ENCODE measurements around the gene KIAA0586. TPM values are rescaled to one million over a fixed set of nuclear protein-coding genes. Genes with fewer than 3 reads are reported as not detected.
A peak's percentile ranks its signal among the peaks of the same experiment; 100 is the strongest.

The KIAA0586 gene
- total RNA-seq, 1 donor from 2014 or later, result 20.1 TPM

GRCh38 chr14:58557242-58557641 lies 129.7 kb downstream of the KIAA0586 start:
- H3K27ac Mint-ChIP-seq (ENCODE audit: unreplicated experiment), result no peak overlapping the region

GRCh38 chr14:58560208-58560607 lies 132.7 kb downstream of the KIAA0586 start:
- Mint-ChIP-seq H3K4me3 (ENCODE audit: unreplicated experiment) (no peak overlapping the region), H3K9me3 (ENCODE audit: unreplicated experiment) (no peaks in the 10 kb centered on the region), H3K36me3 (ENCODE audit: low read depth, unreplicated experiment) (peaks cover 2% of the 10 kb centered on the region), H3K4me1 (ENCODE audit: low read depth, unreplicated experiment) (peaks cover 8% of the 10 kb centered on the region), H3K27ac (ENCODE audit: unreplicated experiment) (no peak overlapping the region), H3K27me3 (ENCODE audit: low read depth, unreplicated experiment) (peaks cover 2% of the 10 kb centered on the region)
- no peak overlapping the region for H3K9ac ChIP-seq (ENCODE audit: low read length)
- H3K27me3 ChIP-seq (ENCODE audit: insufficient read depth, low read length), result no peaks in the 10 kb centered on the region
- no peaks in the 10 kb centered on the region for H3K79me2 ChIP-seq (ENCODE audit: insufficient read depth, low read length)
- no peak for FAIRE-seq
- peak; percentile 68 for DNase-seq (ENCODE audit: low read depth)
- H3K4me3 ChIP-seq (ENCODE audit: insufficient read depth, low read depth, low read length), result no peak overlapping the region
- H3K4me2 ChIP-seq (ENCODE audit: low read length), result no peak overlapping the region
- no peak for TF ChIP-seq EZH2 (IDR thresholded peaks at IDR 0.05; ENCODE audit: insufficient read depth, low read length)
- TF ChIP-seq CTCF (IDR thresholded peaks at IDR 0.05; ENCODE audit: insufficient read depth, low read depth, low read length), result no peak
- no peaks in the 10 kb centered on the region for H3K9me3 ChIP-seq (ENCODE audit: insufficient read depth, low read depth, low read length)
- H2AFZ ChIP-seq (ENCODE audit: low read depth, low read length), result peak overlapping the region; percentile 2
- H4K20me1 ChIP-seq (ENCODE audit: insufficient read depth, low read length), result no peaks in the 10 kb centered on the region
- no peak overlapping the region for H3K27ac ChIP-seq (ENCODE audit: low read depth, low read length)
- no peaks in the 10 kb centered on the region for H3K4me1 ChIP-seq (ENCODE audit: insufficient read depth, low read length)
- no peaks in the 10 kb centered on the region for H3K36me3 ChIP-seq (ENCODE audit: insufficient read depth, low read length)

More at GRCh38 chr14:58557242-58557641, 129.7 kb downstream of the KIAA0586 start:
- Histone ChIP-seq H3K27ac (ENCODE audit: low read depth, low read length) (no peak overlapping the region), H3K4me3 (ENCODE audit: insufficient read depth, low read depth, low read length) (no peak overlapping the region), H3K4me1 (ENCODE audit: insufficient read depth, low read length) (no peaks in the 10 kb centered on the region), H4K20me1 (ENCODE audit: insufficient read depth, low read length) (no peaks in the 10 kb centered on the region), H3K79me2 (ENCODE audit: insufficient read depth, low read length) (no peaks in the 10 kb centered on the region), H2AFZ (ENCODE audit: low read depth, low read length) (no peak overlapping the region), H3K27me3 (ENCODE audit: insufficient read depth, low read length) (no peaks in the 10 kb centered on the region), H3K9me3 (ENCODE audit: insufficient read depth, low read depth, low read length) (no peaks in the 10 kb centered on the region), H3K36me3 (ENCODE audit: insufficient read depth, low read length) (no peaks in the 10 kb centered on the region), H3K9ac (ENCODE audit: low read length) (no peak overlapping the region), H3K4me2 (ENCODE audit: low read length) (no peak overlapping the region)
- peaks cover 8% of the 10 kb centered on the region for H3K4me1 Mint-ChIP-seq (ENCODE audit: low read depth, unreplicated experiment)
- FAIRE-seq, result no peak
- DNase-seq (ENCODE audit: low read depth), result no peak
- H3K9me3 Mint-ChIP-seq (ENCODE audit: unreplicated experiment), result no peaks in the 10 kb centered on the region
- peak overlapping the region; percentile 65 for H3K4me3 Mint-ChIP-seq (ENCODE audit: unreplicated experiment)
- no peaks in the 10 kb centered on the region for H3K27me3 Mint-ChIP-seq (ENCODE audit: low read depth, unreplicated experiment)
- TF ChIP-seq EZH2 (IDR thresholded peaks at IDR 0.05; ENCODE audit: insufficient read depth, low read length), result no peak
- no peak for TF ChIP-seq CTCF (IDR thresholded peaks at IDR 0.05; ENCODE audit: insufficient read depth, low read depth, low read length)
- no peaks in the 10 kb centered on the region for H3K36me3 Mint-ChIP-seq (ENCODE audit: low read depth, unreplicated experiment)

- TF ChIP-seq EZH2 (IDR thresholded peaks at IDR 0.05; ENCODE audit: insufficient read depth, low read length) (no peak), CTCF (IDR thresholded peaks at IDR 0.05; ENCODE audit: insufficient read depth, low read depth, low read length) (no peak)
- no peak for FAIRE-seq
- no peak overlapping the region for H3K4me3 ChIP-seq (ENCODE audit: insufficient read depth, low read depth, low read length)
- H3K4me1 ChIP-seq (ENCODE audit: insufficient read depth, low read length), result no peaks in the 10 kb centered on the region
- no peak for DNase-seq (ENCODE audit: low read depth)
- H3K9me3 ChIP-seq (ENCODE audit: insufficient read depth, low read depth, low read length), result no peaks in the 10 kb centered on the region
- H3K27me3 ChIP-seq (ENCODE audit: insufficient read depth, low read length), result no peaks in the 10 kb centered on the region
- H3K27ac Mint-ChIP-seq (ENCODE audit: unreplicated experiment), result no peak overlapping the region
- H3K36me3 ChIP-seq (ENCODE audit: insufficient read depth, low read length), result no peaks in the 10 kb centered on the region
- H3K79me2 ChIP-seq (ENCODE audit: insufficient read depth, low read length), result no peaks in the 10 kb centered on the region
- H3K9me3 Mint-ChIP-seq (ENCODE audit: unreplicated experiment), result no peaks in the 10 kb centered on the region
- H3K4me3 Mint-ChIP-seq (ENCODE audit: unreplicated experiment), result no peak overlapping the region
- peaks cover 2% of the 10 kb centered on the region for H3K36me3 Mint-ChIP-seq (ENCODE audit: low read depth, unreplicated experiment)
- H3K27me3 Mint-ChIP-seq (ENCODE audit: low read depth, unreplicated experiment), result peaks cover 2% of the 10 kb centered on the region
- H2AFZ ChIP-seq (ENCODE audit: low read depth, low read length), result no peak overlapping the region
- no peak overlapping the region for H3K9ac ChIP-seq (ENCODE audit: low read length)
- no peaks in the 10 kb centered on the region for H4K20me1 ChIP-seq (ENCODE audit: insufficient read depth, low read length)
- H3K4me2 ChIP-seq (ENCODE audit: low read length), result no peak overlapping the region
- H3K4me1 Mint-ChIP-seq (ENCODE audit: low read depth, unreplicated experiment), result peaks cover 10% of the 10 kb centered on the region
- H3K27ac ChIP-seq (ENCODE audit: low read depth, low read length), result no peak overlapping the region
Observed at GRCh38 chr14:58562141-58562540, 134.6 kb downstream of the KIAA0586 start.
